ENCODE data around the gene HEPN1.

The HEPN1 gene

DNA sequence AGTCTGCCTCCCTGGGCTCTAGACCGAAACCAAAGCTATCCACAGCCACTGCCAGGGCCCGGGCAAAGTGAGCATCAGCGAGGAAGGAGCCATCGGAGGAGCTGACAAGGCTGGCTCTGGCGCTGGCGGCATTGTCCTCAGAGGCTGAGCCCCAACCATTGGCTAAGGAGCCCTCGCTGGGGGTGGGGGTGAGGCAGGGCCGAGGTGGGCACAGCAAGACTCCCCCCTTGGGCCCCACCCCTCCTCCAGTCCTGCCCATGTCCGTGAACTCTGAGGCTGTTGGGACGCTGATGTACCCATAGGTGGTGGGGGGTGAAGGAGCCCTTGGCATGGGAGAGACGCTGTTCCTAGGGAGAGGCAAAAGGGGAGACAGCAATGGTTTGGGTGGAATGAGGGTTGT lies 32.6 kb upstream of the HEPN1 start:
- DNase-seq, result no peak

DNA sequence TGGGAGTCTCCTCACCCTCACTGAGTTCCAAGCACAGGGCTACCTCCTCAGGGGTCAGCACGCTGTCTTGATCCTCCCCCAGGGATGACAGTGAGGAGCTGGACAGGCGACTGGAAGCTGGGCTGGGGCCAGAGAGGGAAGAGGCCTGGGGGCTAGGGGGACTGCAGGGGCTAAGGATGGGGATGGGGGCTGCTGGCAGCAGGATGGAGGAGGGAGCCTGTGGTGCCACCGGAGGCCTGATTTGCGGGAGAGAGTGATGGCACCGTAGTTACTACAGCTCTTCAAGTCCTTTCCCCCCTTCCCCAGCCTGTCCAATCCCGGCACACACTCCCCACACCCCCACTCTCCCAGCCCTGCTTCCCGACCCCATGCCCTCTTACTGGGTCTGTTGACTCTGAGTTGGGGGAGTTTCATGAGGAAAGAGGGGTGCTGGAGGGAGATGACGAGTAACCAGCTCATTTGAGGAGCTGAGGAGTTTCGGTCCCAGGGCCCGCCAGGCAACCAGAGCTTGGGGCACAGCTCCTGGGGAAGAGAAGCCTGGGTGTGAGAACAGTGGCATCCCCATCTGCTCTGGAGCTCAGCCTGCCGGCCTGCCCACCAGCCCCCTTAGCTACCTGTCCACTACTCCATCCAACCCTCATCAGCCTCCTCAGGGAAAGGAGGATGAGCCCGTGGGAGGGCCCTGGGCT lies 31.9 kb upstream of the HEPN1 start:
- no peak for DNase-seq

DNA sequence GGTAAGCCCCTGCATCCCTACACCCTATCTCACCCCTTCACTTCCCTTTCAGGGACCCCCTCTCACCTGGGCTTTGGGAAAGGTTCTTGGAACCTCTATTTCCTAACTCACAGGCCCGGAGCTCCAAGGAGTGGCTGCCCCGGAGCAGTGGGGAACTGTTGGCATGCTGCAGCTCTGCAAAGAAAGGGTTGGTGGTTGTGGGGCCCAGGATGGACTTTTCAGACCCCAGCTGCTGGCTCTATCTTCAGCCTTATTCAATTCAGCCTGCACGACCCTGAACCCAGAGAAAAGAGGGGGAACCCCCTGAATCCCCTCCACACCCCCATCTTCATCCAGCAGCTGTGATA lies 31.4 kb upstream of the HEPN1 start:
- DNase-seq, result no peak

DNA sequence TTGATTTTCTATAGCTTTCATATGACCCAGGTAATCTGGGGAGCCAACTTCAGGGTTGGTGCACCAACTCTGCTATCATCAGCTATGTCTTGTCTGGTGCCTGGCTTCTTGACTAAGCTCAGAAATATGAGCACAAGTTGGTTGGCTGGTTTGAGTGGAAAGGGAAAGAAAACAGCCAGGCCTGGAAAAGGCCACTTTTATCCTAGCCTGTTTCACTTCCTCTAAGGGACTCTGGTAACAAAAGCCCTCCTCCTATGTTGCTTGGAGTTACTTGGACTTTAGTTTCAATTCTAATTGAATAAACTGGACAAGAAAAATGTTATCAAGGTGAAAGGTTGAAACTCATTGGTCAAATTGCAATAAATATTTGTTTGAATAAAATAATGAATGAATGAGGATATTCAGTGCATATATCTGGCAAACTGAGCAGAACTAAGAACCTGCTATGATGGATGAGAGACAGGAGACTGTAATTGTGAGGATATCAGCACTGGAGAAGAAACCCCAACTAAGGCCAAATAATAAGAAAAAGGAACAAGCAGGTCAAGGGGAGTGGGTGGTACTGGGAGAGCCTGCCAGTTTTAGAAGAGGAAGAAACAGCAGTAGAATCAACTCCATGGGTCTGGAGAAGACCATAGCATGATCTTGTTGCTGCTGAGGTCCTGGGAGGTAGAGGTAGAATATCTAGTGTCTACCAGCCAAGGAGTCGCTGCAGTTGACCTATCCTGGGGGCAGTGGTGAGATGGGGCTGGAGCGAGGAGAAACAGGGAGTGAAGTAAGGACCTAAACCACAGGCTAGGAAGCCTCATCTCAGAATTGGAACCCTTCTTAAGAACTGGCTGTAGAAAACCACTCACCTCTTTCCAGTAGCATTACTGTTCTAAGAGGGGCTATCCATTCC lies 29.6 kb upstream of the HEPN1 start:
- DNase-seq, result no peak

DNA sequence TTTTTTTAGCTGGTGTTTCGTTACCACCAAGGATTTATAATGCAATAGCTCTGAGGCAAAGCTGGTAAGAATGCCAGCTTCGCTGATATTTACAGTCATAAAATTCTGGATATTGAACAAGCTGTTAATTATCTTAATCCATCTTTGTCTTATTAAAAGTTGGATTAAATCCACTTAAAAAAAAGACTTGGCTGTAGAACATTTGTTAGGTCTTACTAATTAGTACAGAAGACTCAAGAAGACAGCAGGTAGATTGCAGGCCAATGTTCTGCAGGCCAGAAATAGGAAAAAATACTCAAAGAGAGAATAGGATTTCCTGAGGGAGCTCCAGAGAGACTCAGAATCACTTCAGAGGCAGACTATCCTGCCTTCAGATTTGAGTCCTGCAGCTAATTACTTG lies 28.9 kb upstream of the HEPN1 start:
- DNase-seq, result no peak

DNA sequence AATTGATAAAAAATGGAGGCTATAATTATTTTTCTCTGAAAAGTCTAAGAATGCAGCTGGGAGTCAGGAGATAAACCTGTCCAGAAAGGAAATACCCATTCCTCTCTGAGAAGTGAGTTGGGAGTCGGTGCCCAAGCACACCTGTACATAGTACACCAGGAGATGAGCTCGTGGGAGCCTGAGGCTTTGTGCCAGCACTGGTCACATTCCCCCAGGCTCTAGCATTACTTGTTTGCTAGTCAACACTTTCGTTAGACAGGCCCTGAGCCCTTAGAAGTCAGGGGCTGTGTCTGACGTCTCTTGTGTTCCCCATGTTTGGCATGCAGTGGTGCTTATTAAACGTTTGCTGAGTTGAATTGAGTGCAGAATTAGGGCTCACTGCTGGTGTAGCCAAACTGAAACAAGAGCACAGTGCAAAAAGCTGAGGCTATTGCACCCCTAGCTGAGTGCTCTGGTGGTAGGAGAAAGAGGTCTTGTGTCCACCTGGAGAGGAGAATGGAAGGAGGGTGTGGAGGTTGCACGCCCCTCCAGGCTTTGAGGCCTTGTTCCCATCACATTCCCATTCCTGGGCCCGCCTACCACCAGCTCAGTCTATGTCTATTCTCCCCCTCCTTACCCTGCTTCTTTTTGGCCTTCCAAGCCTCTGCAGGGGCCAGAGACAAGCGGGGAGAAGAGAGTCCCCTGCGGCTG lies 28.2 kb upstream of the HEPN1 start:
- DNase-seq, result no peak

DNA sequence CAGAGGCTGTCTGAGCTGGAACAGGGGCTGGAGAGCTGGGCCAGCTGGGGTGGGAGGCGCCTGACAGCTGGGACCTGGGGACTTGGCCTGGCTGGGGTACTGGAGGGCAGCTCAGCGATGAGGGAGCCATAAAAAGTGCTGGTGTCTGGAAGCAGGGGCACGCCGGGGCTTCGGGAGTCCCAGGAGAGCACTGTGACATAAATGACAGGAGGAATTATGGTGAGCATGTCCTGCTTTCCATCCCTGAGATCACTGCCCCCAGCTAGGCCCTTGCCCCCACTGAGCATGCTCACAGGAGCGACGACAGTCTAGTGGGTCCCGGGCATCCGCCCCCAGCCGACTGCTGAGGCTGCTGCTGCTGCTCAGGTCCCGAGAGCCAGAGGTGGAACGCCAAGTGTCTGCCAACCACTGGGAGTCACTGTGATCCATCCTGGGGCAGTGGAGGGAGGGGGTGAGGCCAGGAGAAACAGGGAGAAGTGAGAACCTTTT lies 27.6 kb upstream of the HEPN1 start:
- DNase-seq, result no peak

DNA sequence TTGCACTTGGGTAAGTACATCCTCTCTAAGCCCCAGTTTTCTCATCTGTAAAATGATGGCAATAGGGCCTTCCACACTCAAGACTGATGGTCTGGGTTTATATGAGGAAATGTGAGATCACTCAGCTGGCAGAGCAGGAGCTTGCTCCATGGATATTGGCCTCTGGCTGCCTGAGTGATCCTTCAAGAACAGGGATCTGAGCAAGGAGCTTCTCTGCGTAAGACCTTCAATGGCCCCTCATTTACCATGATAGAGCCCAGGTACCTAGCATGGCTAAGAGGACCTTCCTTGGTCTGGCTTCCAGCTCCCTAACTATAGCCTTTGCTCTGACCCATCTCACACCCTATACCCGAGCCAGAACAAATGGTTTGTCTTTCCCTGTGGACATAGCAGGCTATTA lies 26.9 kb upstream of the HEPN1 start:
- no peak for DNase-seq

DNA sequence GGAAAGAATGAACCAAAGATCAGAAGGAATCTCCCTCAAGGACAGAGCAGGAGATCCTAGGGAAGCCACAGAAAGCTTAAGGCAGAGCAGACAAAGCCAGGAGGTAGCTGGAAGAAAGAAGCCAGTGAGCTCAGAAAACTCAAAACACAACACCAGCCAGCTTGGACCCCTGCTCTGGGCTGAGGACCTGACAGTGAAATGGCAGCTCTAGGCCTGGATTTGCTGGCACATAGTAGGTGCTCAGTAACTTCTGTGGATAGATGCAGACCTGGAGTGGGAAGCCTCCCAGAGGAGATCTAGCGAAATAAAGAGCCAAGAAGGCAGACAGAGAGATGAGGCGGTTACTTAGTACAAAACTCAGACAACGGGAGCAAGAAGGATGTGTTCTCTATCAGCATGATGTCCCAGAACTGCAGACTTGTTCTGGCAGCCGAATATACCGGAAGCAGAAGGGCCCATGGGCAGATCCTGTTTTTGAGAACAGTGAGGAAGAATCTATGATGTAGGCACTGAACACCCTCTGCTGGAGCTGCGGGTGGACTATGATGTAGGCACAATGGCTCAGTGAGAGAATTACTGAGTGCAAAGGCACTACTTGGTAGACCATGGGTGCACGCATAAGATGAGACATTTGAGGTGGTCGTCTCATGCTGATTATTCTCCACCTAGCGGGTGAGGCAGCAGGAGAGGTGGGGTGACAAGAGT lies 26.1 kb upstream of the HEPN1 start:
- DNase-seq, result no peak

DNA sequence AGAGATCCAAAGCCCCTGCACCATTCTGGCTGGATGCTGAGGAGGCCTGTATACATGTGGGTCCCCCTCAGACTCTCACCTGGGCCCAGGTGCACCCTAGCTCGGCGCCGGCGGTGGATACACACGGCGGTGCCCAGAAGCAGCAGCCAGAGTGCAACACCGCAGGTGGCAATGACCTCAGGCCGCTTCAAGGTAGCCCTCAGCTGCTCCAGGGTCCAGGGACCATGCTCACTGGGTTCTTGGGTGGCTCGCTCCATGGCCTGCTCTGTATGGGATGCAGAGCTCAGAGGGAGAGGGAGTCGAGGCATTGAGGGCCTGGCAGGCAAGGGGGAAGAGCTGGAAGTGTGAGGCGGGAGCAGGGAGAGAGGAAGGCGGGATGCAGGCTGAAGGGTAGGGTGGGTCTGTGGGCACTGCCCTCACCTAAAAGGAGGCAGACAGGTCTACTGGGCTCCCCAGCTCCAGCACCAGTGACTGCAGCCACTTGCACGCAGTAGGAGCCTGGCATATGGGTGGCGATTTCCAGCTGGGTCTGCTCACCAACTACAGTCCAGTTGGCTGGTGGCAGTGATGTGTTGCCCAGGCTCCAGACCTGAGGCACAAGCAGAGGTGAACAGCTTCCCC lies 25.2 kb upstream of the HEPN1 start:
- no peak for DNase-seq

DNA sequence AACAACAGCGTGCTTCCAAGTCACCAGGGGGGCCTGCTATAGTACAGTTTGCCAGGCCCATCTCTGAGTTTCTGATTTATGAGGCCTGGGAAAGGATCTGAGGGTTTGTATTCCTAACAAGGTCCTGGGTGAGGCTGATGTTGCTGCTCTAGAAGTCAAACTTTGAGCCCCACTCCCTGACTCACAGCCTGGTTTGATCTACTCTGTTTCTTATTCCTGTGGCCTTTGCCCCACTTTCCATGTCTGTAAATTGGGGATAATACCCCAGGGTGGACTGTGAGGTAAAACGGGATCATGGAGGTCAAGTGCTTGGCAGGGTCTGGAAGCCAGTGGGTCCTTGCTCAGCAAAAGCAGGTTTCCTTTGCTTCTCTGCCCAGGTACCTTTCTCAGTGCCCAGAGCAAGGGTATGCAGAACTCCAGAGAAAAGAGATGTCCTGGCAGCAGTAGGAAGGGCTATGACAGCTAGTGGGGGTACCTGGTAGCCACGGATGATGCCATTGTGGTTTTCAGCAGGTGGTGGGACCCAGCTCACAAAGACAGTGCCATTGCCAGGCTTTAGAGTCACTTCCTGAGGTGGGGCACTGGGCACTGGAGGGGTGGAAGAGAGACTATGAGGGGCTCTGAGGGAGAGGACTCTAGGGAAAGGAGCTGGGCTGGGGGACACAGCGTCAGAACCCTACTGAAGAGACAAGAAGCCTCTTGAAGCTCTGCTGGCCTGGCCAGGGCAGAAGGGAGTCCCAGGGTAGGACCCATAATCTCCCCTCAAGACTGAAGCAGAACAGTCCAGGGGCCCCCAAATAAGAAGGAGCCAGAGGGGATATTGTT lies 24.2 kb upstream of the HEPN1 start:
- no peak for DNase-seq

DNA sequence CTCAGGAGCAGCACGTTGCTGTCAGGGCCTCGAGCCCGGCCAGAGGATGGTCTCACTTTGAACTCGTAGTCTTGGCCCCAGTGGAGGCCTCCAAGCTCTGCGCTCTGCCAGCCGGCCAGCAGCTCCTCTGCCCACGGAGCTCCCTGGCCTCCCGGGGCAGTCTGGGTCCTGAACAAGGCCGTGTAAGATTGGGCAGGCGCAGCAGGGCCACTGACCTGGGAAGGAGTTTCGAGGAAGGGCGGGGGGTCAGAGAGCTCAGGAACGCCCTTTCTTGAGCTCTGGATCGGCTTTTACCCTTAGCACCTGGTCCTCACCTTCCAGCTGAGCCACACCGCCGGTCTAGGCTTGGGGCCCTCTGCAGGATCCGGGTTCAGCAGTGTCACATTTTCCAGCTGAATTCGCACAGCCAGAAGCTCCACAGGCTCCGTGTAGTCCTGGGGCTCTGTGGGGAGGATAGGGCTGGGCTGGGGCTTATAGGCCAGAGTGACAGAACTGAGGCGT lies 23.5 kb upstream of the HEPN1 start:
- DNase-seq, result no peak

DNA sequence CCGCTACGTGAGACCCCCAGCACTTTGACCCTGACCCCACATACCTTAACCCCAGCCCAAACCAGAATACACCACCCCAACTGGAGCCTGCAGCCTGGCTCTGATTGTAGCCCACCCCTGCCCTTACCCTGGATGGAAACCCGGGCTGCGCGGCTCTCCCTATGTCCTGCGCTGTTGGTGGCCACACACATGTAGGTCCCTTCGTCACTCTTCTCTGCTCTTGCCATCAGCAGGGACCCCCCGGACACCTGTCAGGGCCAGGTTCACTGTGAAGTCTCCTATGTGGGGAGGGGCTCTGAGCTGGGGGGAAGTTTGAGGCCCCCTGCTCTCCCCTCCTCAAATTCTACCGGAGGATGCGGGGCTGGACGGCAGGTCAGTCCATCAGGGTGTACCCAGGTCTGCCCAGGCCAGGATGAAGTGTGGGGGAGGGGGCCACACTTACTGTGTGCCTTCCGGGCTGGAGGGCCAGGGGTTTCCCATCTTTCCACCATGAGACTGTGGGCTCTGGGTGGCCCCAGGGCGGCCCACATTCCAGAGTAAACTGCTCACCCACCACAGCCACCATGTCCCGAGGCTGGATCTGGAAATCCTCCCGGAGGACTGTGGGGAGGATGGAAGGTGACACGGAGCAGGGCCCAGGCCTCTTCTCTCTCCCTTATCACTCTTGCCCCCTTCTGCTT lies 22.8 kb upstream of the HEPN1 start:
- no peak for DNase-seq

DNA sequence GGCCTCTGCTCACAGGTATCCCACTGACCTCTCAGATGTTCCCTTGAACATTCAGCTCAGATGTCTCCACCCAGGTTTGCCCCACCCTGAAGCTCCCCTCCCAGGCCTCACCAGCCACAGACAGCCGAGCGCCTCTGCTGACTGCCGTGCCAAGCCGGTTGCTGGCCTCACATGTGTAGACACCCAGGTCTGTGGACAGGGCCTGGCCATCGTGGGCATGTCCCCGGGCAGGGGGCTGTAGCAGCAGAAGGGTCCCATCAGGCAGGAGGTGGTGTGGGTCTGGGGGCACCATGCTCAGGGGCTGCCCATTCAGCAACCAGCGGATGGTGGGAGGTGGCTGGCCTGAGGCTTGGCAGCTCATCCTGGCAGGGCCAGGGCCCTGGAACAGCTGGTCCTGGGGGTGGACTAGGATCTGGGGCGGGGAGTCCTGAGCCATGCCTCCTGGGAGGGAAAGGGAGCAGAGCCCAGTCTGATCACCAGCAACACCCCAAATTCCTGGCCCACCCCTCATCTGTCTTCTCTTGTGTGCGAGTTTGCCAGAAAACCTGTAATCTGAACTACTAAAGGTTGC lies 22.1 kb upstream of the HEPN1 start:
- DNase-seq, result no peak

DNA sequence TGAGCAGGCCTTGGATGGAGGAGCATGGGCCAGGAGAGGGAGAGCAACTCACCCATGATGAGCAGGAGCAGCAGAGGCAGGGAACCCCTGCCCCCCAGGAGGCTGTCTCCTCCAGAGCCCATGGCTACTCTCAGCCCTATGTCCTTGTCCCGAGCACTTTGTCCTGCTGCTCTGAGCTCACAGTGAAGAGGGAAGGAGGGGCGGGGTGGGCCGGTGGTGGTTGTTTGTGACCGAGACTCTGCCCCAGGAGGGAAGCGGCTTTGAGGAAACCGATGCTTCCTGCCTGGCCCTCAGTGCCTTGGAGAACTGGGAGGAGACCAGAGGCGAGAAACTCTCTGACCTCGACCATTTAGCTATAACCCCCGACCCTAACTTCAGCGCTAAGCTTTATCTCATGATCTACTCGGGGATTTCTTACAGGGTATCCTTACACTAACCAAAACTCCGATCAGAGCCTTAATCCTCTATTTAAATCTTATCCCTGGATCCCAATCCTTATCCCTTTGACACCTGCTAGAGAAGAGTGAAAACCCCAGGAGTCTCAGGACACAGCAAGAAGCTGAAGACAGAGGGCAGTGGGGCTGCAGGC lies 21.3 kb upstream of the HEPN1 start, which contains the start of gene ROBO4:
Gene ROBO4, minus strand, starts transcription at position 192 of the 589 bp plus-strand sequence. Its CDS starts 70 bp downstream, at position 122.
- DNase-seq, result no peak

DNA sequence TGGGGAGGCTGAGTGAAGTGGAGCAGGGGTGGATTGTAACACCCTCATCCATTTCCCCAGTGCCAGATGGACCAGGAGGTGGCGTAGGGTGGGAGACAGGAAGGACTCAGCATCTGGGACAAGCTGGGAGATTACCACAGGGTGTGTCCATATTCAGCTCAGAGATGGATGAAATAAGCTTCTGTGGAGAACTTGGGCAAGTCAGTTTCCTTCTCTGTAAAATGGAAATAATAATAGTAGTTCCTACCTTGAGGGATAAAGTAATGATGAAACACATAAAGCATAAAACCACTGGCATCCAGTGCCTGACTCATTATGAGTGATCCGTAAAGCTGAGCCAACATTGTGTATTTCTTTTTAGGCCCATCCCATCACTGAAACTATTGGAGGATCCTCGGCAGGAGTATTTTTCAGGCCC lies 20.8 kb upstream of the HEPN1 start:
- DNase-seq, result no peak

DNA sequence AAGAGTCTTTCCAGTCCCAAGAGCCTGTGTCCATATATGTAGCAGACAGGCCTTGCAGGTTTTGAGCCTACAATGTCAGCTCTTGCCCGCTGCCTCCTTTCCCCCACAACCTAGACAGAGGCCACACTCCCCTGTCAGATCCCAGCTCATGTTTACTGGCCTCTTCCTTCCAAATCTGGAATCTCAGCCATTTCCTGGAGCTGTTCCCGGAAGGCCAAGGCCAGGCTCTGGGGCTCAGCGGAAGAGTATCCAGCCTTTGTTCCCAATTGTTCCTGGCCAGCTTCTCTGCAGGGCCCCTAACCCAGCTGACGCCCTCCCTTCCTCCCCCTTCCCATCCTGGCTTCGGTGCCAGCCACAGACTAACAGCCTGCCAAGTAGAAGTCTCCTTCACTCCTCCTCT lies 20.3 kb upstream of the HEPN1 start:
- DNase-seq, result no peak

DNA sequence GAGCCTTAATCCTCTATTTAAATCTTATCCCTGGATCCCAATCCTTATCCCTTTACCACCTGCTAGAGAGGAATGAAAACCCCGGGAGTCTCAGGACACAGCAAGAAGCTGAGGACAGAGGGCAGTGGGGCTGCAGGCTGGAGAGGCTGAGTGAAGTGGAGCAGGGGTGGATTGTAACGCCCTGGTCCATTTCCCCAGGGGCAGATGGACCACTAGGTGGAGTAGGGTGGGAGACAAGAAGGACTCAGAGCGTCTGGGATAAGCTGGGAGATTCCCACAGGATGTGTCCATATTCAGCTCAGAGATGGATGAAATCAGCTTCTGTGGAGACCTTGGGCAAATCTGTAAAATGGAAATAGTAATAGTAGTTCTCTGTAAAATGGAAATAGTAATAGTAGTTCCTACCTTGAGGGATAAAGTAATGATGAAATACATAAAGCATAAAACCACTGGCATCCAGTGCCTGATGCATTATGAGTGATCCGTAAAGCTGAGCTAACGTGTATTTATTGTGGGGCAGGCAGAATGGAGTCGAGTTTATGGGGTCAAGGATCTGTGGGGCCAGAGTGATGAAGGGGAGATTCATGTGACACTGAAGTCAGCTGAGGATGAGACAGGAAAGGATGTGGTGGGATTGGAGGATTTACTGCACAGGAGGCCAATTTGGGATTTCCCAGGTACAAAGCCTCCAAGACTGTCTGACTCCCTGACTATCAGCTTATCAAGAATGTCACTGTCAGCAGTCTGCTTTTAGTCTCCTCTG lies 19.5 kb upstream of the HEPN1 start:
- DNase-seq, result no peak

DNA sequence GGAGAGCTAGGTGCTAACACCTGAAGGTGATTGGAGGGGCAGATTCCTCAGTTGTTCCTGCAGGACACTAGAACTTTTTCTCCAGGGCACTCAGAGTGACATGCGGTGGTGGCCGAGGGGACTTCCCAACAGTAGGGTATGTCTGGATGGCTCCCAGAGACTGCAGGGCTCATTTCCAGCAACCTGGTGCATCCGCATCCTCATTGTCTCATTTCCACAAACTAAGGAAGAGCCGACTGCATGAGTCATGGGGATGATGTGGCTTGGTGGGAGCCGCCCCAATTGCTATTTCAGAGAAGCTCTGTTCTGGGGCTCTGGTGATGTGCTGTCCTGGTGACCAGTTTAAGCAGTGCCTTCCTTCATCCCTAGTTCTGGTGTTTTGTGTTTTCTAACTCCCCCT lies 18.6 kb upstream of the HEPN1 start:
- DNase-seq, result no peak
